ENCODE results near the gene PINLYP. TPM values are rescaled to one million over a fixed set of nuclear protein-coding genes. Genes with fewer than 3 reads are reported as not detected.
A peak's percentile ranks its signal among the peaks of the same experiment; 100 is the strongest.

Gene PINLYP
- polyA plus RNA-seq, 2 of the 4 experiments (the other 2 are of a cell fraction) = 0.27 TPM; not detected in 1

DNA sequence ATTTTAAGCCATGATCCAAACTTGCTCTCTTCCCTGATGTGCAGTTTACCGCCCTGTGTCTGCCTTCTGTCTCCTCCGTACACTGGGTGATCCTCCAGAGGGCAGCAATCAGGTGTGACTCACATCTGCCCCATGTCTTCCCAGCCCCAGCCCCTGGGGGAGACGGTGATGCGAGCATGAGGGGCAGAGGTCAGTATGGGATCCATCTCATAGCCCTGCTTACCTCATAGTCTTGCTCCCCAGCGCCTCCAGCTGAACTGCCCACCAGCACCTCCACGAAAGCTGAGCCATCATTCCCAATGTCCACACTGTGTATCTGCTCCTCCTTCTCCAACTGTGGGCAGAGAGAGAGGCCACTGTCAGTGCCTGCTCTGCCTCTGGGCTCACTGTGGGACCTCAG is 14.9 kb upstream of the PINLYP start (continued):
- TF ChIP-seq, protein P1, sequence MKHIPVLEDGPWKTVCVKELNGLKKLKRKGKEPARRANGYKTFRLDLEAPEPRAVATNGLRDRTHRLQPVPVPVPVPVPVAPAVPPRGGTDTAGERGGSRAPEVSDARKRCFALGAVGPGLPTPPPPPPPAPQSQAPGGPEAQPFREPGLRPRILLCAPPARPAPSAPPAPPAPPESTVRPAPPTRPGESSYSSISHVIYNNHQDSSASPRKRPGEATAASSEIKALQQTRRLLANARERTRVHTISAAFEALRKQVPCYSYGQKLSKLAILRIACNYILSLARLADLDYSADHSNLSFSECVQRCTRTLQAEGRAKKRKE (CRISPR knock-in tag; IDR thresholded peaks at IDR 0.05; ENCODE audit: low read depth) = no peak
- no peak for TF ChIP-seq HEYL (CRISPR knock-in tag; IDR thresholded peaks at IDR 0.05)
- TF ChIP-seq ESRRA (IDR thresholded peaks at IDR 0.05; ENCODE audit: borderline replicate concordance, low read length) = no peak
- 0 out of 5 replicates have a peak, but pooled peaks of 1 of the 2 experiments have one; percentile 5 for TF ChIP-seq RAD21 (conservative IDR thresholded peaks at IDR 0.05 in 1 of 2, IDR thresholded peaks at IDR 0.05 in 1 of 2)
- TF ChIP-seq, protein P2, sequence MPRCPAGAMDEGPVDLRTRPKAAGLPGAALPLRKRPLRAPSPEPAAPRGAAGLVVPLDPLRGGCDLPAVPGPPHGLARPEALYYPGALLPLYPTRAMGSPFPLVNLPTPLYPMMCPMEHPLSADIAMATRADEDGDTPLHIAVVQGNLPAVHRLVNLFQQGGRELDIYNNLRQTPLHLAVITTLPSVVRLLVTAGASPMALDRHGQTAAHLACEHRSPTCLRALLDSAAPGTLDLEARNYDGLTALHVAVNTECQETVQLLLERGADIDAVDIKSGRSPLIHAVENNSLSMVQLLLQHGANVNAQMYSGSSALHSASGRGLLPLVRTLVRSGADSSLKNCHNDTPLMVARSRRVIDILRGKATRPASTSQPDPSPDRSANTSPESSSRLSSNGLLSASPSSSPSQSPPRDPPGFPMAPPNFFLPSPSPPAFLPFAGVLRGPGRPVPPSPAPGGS (IDR thresholded peaks at IDR 0.05) = no peak
- no peak for TF ChIP-seq EP300 (IDR thresholded peaks at IDR 0.05)

DNA sequence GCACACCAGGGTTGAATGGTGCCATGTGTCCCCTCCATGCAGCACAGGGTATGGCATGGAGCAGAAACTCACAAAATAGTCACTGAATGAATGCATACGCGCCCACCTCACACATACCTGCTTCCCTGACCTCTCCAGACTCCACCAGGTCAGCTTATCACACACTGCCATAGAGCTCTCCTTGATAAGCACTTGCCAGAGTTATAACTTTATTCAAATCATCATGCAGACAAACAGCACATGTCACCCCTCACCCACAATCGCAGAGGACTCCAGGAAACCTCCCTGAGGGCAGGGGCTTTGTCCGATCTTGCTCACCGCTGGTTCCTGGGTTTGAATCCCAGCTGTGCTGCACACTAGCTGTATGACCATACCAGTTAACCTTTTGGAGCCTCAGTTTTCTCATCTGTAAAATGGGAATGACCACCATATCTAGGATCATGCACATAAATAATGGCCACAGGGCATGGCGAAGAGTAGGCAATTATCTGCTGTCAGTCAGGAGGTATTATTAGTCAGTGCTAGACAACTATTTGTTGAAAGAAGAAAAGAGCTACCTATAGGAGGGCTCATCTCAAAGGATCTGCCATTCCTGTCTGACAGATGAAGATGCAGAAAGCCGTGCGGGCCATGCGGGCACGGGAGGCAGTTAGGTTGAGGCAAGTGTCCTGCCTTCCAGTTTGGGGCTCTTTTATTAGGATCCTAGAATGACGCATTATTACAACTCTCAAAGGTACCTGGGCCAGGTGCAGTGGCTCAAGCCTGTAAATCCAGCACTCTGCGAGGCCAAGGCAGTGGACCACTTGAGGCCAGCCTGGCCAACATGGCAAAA is 14.2 kb upstream of the PINLYP start:
- peak in 1 of 2 experiments; percentile 41; a peak in 2 of 6 replicates for ATAC-seq
- H3K4me2 ChIP-seq = no peak overlapping the region
- H3K4me1 ChIP-seq = peaks cover 9% of the 10 kb centered on the region; the same call in 1 of the 3 replicates
- no peak overlapping the region for H3K27ac ChIP-seq
- CTCF ChIA-PET = interaction anchor here (0.9 to 2.9 kb wide), 7 partner anchors 9 to 101 kb away, joined by 3 to 8 read pairs (median 5); no protein-coding TSS in a partner anchor
- WGBS (ENCODE audit: missing lambda C conversion rate) = 95% methylated on average over 12 of the region's 12 CpGs
- POLR2A ChIA-PET = interaction anchor here (1.3 kb wide), 1 partner anchor 28 kb away, joined by 5 read pairs; the partner anchor contains the start of gene ZNF575
- TF ChIP-seq KDM1A (IDR thresholded peaks at IDR 0.05; ENCODE audit: low read depth) (0 out of 2 replicates have a peak, but pooled peaks have one; percentile 52), TFCP2L1 (CRISPR knock-in tag; IDR thresholded peaks at IDR 0.05) (no peak)
- no peak for FAIRE-seq
- DNase-seq (ENCODE audit: low read depth in 1 of 2, low spot score in 1 of 2) = no peak
- no peak overlapping the region for H3K4me3 ChIP-seq
- no peaks in the 10 kb centered on the region for H3K9me3 ChIP-seq

DNA sequence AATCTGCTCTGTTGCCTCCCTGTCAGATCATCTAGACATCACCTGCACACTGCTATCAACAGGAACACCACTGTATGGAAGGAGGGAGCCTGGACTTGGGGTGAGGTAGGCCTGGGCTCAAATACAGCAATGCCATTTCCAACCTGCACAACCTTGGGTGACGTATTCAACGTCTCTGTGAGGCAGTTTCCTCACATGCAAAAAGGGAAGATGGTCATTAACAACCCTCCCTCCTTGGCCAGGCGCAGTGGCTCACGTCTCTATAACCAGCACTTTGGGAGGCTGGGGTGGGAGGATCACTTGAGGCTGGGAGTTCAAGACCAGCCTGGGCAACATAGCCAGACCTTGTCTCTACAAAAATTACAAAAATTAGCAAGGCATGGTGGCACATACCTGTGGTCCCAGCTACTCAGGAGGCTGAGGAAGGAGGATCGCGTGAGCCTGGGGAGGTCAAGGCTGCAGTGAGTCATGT is 13.3 kb upstream of the PINLYP start:
- WGBS (ENCODE audit: missing lambda C conversion rate) = 89% methylated on average over 6 of the region's 6 CpGs
- Histone ChIP-seq H3K4me1 (peaks cover 9% of the 10 kb centered on the region; the same call in 1 of the 3 replicates), H3K9me3 (no peaks in the 10 kb centered on the region), H3K4me2 (no peak overlapping the region), H3K4me3 (no peak overlapping the region), H3K27ac (no peak overlapping the region)
- ATAC-seq (peak in 1 of 2 experiments; percentile 26; a peak in 1 of 6 replicates), FAIRE-seq (no peak), DNase-seq (ENCODE audit: low read depth in 1 of 2, low spot score in 1 of 2) (no peak)
- ChIA-PET CTCF (interaction anchor here (2.2 to 2.9 kb wide), 3 partner anchors 9 to 27 kb away, joined by 6 to 8 read pairs (median 7); no protein-coding TSS in a partner anchor), POLR2A (no interaction called here)
- TF ChIP-seq POLR2A (IDR thresholded peaks at IDR 0.05; ENCODE audit: low read length) (no peak), FOSB (CRISPR knock-in tag; IDR thresholded peaks at IDR 0.05) (no peak), MAZ (IDR thresholded peaks at IDR 0.05; ENCODE audit: borderline replicate concordance, low read depth, low read length) (no peak), FOSL2 (IDR thresholded peaks at IDR 0.05) (no peak), FOSL2 (CRISPR knock-in tag; IDR thresholded peaks at IDR 0.05) (no peak), HEYL (CRISPR knock-in tag; IDR thresholded peaks at IDR 0.05) (no peak), RCOR1 (IDR thresholded peaks at IDR 0.05; ENCODE audit: low read depth, low read length) (no peak), HOXB5 (CRISPR knock-in tag; IDR thresholded peaks at IDR 0.05) (no peak), NFE2L2 (conservative IDR thresholded peaks at IDR 0.05; ENCODE audit: low read length) (no peak), HDAC2 (IDR thresholded peaks at IDR 0.05) (no peak), HOXB13 (CRISPR knock-in tag; IDR thresholded peaks at IDR 0.05; ENCODE audit: low read depth) (no peak), EP300 (IDR thresholded peaks at IDR 0.05) (no peak), NR3C1 (IDR thresholded peaks at IDR 0.05) (no peak), JUN (IDR thresholded peaks at IDR 0.05) (no peak)
- TF ChIP-seq, protein P3, sequence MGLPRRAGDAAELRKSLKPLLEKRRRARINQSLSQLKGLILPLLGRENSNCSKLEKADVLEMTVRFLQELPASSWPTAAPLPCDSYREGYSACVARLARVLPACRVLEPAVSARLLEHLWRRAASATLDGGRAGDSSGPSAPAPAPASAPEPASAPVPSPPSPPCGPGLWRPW (IDR thresholded peaks at IDR 0.05) = no peak

Measured in A549 (cell line).